ENCODE data around the gene GRHL1. TPM values are rescaled to one million over a fixed set of nuclear protein-coding genes. Genes with fewer than 3 reads are reported as not detected.
A peak's percentile ranks its signal among the peaks of the same experiment; 100 is the strongest.

The GRHL1 gene
- total RNA-seq, 1 experiment from 2014 or later = 2.7 TPM

GRCh38 chr2:9952286-9952737, 819 bp downstream of the GRHL1 start:
- no peaks in the 10 kb centered on the region for H3K9me3 Mint-ChIP-seq
- no peaks in the 10 kb centered on the region for H3K36me3 Mint-ChIP-seq
- peak; percentile 29 for DNase-seq (ENCODE audit: low spot score)
- peaks cover 19% of the 10 kb centered on the region for H3K4me1 Mint-ChIP-seq
- peak overlapping the region; percentile 70 for H3K4me3 Mint-ChIP-seq
- H3K27me3 Mint-ChIP-seq (ENCODE audit: low read depth) = peaks cover 54% of the 10 kb centered on the region
- H3K27ac Mint-ChIP-seq = no peak overlapping the region
- CTCF ChIA-PET = no interaction called here
- POLR2A ChIA-PET = no interaction called here
- TF ChIP-seq GRHL2 (CRISPR knock-in tag; IDR thresholded peaks at IDR 0.05; ENCODE audit: insufficient replicate concordance, severe bottlenecking) = no peak
- TF ChIP-seq CDX4 (CRISPR knock-in tag; IDR thresholded peaks at IDR 0.05; ENCODE audit: borderline replicate concordance) = no peak
- no peak for TF ChIP-seq USF2 (CRISPR knock-in tag; IDR thresholded peaks at IDR 0.05)
- TF ChIP-seq ZBTB43 (CRISPR knock-in tag; IDR thresholded peaks at IDR 0.05) = no peak
- TF ChIP-seq ZNF219 (CRISPR knock-in tag; IDR thresholded peaks at IDR 0.05; ENCODE audit: borderline replicate concordance) = no peak
- no peak for TF ChIP-seq ZNF423 (CRISPR knock-in tag; IDR thresholded peaks at IDR 0.05)
- no peak for TF ChIP-seq ARID4B (CRISPR knock-in tag; IDR thresholded peaks at IDR 0.05; ENCODE audit: borderline replicate concordance)
- ATAC-seq = peak; percentile 2; the same call in 1 of the 2 replicates

- TF ChIP-seq ZNF121 (CRISPR knock-in tag; IDR thresholded peaks at IDR 0.05) (no peak), MYBL2 (CRISPR knock-in tag; IDR thresholded peaks at IDR 0.05) (no peak)
- Mint-ChIP-seq H3K4me3 (peak overlapping the region; percentile 70), H3K27me3 (ENCODE audit: low read depth) (peaks cover 53% of the 10 kb centered on the region)
These were observed 1.5 kb downstream of the GRHL1 start for GRCh38 chr2:9952856-9953503.

GRCh38 chr2:9954136-9954535, 2.6 kb downstream of the GRHL1 start:
- ChIA-PET CTCF (no interaction called here), POLR2A (no interaction called here)
- no peak overlapping the region for H3K4me3 Mint-ChIP-seq
- H3K36me3 Mint-ChIP-seq = no peaks in the 10 kb centered on the region
- peaks cover 41% of the 10 kb centered on the region for H3K27me3 Mint-ChIP-seq (ENCODE audit: low read depth)
- ATAC-seq (no peak), DNase-seq (ENCODE audit: low spot score) (no peak)
- no peak overlapping the region for H3K27ac Mint-ChIP-seq
- peaks cover 19% of the 10 kb centered on the region for H3K4me1 Mint-ChIP-seq
- no peaks in the 10 kb centered on the region for H3K9me3 Mint-ChIP-seq
- TF ChIP-seq NR1H2 (CRISPR knock-in tag; IDR thresholded peaks at IDR 0.05) (no peak), HMGA2 (CRISPR knock-in tag; IDR thresholded peaks at IDR 0.05) (no peak), NFATC4 (CRISPR knock-in tag; IDR thresholded peaks at IDR 0.05) (no peak), E2F4 (CRISPR knock-in tag; IDR thresholded peaks at IDR 0.05; ENCODE audit: borderline replicate concordance, low read depth) (no peak), ATF3 (CRISPR knock-in tag; conservative IDR thresholded peaks at IDR 0.05) (no peak), ZNF317 (CRISPR knock-in tag; IDR thresholded peaks at IDR 0.05; ENCODE audit: borderline replicate concordance, low read depth) (no peak), SMAD3 (CRISPR knock-in tag; IDR thresholded peaks at IDR 0.05; ENCODE audit: borderline replicate concordance) (no peak), HMGXB4 (CRISPR knock-in tag; IDR thresholded peaks at IDR 0.05) (no peak), FOXK1 (CRISPR knock-in tag; IDR thresholded peaks at IDR 0.05) (no peak), FOXP1 (CRISPR knock-in tag; IDR thresholded peaks at IDR 0.05; ENCODE audit: borderline replicate concordance) (no peak), ESRRA (CRISPR knock-in tag; IDR thresholded peaks at IDR 0.05; ENCODE audit: borderline replicate concordance) (no peak), ZNF423 (CRISPR knock-in tag; IDR thresholded peaks at IDR 0.05) (no peak)

More at GRCh38 chr2:9952856-9953503, 1.5 kb downstream of the GRHL1 start:
- ChIA-PET POLR2A (no interaction called here), CTCF (no interaction called here)
- DNase-seq (ENCODE audit: low spot score) = no peak
- no peak for ATAC-seq
- Mint-ChIP-seq H3K9me3 (no peaks in the 10 kb centered on the region), H3K4me1 (peaks cover 19% of the 10 kb centered on the region), H3K36me3 (no peaks in the 10 kb centered on the region), H3K27ac (no peak overlapping the region)
